GM03348 (cell line): Measurements from ENCODE around the gene OTOF.
A peak's percentile ranks its signal among the peaks of the same experiment; 100 is the strongest.

Experiments
- DNase-seq: peaks from one replicate; pipeline ENCODE4 v3.0.0; 2012; ENCODE audit warnings: low spot score

OTOF gene

DNA sequence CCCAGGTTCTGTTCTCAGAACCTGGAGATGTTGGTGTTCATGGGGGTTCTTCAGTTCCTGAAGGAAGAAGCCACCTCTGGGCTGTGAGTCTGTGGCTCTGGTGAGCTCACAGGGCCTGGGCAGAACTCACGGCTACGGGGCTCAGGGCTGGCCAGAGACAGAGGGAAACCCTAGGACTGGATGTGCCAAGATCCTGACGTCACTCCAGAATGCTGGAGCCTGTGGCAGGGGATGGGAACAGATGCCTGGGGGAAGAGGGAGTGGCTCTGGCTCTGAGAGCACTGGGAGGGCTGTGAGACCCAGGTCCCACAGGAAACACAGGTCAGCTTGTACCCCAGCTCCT lies at the start of gene OTOF:
OTOF (minus strand) TSS at position 214 of the 343 bp plus-strand sequence.
- DNase-seq: peak; percentile 87

DNA sequence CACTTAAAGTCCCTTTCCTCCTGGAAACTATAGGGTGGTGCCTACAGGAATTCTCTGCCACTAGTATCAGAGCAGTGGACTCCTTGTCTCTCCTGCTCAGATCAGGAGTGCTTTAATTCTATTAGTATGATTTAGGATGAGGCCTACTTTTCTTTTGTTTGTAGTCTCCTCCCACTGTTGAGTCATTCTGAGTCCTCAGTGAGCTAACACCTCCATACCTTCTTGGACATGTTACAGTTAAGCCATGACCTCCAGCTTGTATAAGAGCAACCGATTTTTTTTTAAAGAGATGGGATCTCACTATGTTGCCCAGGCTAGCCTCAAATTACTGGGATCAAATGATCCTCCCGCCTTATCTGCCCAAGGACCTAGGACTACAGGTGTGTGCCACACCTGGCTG lies 48.7 kb upstream of the OTOF start:
- DNase-seq: no peak

DNA sequence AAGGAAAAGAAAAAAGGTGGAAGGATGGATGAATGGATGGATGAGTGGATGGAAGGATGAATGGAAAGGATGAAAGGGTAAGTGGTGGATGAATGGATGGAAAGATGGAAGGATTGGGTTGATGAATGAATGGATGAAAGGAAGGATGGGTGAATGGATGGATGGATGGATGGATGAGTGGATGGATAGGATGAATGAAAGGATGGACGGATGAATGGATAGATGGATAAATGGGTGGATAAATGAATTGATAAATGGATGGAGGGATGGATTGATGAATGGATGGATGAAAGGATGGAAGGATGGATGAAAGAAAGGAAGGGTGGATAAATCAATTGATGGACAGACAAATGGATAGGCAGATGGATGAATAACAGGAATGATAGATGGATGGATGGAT lies 48.2 kb upstream of the OTOF start:
- DNase-seq: no peak

DNA sequence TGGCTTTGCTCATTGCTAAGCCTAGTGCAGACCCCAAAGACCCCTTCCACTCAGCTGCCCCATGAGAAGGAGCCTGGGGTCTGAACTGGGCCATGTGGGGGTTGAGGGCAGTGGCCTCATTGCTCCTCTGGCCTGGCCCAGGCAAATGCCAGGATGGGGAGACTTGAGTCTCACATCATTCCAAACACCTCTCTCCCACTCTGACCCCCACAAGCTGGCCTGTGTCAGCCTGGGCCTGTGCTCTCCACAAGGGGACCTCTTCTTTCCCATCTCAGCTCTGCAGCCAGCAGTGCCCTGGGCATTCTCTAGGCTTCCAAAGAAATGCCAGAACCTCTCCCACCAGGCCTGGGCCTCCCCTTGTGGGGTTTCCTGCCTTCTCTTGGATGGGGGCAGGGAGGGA lies 45.8 kb upstream of the OTOF start:
- DNase-seq: no peak

DNA sequence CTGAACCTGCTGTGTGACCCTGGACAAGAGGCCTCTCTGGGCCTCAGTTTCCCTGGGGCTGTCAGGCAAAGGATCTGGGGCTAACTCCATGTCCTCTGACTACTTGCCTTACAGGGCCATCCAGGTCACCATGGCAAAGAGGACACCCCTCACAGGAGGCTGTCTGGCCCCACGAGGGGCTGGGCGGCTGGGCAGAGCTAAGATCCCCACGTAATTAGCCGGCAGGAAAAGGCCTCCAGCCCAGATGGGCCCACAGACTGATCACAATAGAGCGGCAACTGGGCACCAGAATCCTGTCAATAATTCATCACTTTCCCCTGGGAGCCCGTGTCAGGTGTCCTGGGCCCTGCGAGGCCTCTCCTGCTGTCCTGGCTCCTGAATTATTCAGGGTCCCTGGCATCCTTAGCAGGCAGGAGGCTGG lies 44.8 kb upstream of the OTOF start:
- no peak for DNase-seq

DNA sequence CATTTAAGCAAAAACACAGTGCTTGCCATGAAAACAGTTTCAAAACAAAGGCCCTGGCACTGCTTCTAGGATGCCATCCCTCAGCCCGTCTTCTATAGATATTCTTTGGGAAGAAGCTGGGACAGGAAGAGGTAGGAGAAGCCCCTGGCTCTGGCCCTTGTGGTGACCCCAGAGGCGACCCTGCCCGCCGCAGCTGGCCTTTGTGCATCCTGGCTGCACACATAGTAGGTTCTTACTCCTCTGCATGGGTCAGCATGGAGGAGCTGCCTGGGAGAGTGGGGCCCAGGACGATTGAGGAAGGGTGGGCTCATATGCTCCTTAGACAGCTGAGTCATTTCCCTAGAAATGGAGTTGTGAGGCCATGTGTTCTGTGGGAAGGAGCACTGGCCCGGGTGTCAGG lies 44.4 kb upstream of the OTOF start:
- no peak for DNase-seq

DNA sequence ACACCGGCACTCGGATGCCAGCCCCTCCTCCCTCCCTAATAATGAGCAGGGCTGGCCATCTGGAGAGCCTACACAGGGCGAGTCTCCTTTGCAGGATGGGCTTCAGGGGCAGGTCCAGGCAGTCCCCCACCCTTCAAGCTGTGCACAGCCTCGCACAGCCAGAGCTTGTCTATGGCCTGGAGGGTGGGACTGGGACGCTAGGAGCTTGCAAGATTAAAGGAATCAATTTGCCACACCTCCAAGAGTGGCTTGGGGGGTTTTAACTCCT lies 43.9 kb upstream of the OTOF start:
- DNase-seq: no peak

DNA sequence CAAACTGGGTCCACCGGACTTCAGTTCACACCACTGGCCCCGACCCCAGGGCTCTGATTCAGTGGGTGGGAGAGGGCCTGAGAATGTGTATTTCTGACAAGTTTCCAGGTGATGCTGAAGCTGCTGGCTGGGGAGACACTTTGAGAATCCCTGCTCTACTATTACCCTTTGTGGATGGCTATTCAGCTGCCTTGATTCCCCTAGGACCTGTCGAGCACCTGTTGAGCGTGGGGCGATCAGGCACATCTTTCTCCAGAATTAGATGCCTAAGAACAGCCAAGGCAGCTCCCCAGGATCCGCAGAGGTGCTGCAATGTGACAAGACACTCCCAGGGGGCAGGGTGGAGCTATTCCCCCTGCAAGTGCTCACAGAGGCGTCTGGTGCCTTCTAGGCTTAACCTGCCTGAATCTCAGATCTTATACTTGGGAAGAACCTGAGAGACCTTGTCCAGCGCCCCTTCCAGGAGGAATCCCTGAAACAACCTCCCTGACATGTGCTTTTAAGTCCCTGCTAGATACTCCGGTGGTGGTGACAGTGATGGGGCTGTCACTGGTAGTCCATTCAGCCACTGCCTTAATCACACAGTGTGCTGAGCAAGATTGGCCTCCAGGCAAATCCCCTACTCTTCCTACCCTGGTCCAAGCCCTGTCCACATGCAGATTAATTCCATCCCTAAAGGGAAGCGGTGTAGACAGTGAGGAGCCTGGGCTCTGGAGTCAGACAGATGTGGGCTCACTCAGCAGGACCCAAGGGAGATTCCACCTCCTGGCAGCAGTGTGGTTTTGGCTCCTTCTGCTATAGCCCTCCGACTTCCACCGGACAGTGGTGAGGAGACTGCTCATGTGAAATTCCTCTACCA lies 43.4 kb upstream of the OTOF start:
- DNase-seq: peak; percentile 37

DNA sequence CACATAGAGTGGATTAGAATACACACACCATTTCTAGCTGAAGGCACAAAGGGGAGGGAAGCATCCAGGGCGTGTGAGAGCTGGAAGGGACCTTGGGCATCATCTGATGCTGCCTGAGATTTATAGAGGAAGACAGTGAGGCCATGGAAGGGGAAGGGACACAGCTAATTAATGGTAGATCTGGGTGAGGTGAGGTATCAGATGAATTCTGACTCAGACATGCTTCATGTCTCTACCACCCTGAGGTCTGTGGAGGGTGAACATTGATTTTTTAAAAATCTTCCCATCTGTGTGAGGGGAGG lies 42.2 kb upstream of the OTOF start:
- no peak for DNase-seq

DNA sequence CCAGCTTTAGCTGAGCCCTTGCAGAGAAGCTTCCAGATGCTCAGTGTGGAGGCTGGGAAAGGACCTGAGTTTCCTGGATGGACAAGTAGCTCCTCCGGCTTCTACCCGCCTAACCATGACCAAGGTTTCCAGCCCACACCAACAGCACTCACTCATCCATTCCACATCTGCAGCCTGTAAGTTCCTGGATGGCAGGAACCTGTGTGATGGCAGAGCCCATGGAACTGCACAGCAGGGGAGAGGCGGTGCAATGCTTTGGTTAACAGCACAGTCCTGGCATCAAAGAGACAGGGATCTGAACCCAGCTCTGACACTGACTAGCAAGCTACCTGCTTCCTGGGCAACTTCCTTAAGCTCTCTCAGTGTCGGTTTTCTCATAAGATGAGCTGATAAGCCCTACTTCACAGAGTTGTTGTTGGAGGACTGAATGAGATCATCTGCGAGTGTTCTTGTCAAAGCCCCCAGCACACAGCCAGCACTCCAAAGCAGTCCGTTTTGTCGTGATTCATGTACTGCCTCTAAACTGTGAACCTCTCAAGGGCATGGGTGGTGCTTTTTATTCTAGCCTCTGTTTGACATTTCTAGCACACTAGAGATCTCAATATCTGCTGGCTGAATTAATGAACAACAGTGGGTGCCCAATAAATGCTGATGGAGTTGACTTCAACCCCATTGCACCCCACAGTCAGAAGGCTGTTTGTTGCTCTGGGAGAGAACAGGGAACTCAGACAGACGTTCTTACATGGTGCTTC lies 41.6 kb upstream of the OTOF start:
- no peak for DNase-seq

DNA sequence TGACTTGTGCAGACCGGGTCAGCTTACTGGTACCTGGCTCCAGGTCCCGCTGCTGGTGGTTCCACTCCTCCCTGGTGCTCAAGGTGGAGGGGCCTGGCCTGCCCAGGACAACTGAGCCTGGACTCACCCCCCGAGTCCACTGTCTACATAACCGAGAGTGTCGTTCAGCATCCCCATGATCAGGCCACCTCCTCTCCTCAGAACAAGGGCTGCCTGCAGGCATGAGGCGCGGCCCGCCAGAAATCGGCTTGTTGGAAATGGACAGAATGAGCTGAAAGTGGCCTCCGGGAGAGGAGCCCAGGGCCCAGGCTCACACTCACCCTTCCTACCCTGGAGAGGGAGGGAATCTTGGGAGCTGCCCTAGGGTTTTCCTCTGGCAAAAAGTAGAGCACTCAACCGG lies 38.9 kb upstream of the OTOF start:
- DNase-seq: no peak

DNA sequence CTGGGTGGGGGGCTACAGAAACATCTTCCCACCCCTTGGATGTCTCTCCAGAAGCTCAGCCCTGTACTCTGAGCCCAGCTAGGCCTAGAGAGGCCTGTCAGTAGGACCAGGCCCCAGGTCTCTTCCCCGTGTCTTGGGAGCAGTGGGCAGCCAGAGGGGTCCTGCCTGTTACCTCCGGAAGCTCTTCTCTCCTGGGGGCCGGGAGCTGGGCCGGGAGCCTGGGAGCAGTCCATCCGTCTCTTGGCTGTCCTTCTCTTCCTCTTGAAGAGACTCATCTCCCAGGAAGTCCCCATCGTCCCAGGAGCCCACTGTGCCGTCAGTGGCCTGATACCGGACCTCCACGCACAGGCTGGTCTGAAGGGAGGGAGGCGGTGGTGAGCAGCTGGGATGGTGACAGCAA lies 38.3 kb upstream of the OTOF start:
- DNase-seq: no peak

DNA sequence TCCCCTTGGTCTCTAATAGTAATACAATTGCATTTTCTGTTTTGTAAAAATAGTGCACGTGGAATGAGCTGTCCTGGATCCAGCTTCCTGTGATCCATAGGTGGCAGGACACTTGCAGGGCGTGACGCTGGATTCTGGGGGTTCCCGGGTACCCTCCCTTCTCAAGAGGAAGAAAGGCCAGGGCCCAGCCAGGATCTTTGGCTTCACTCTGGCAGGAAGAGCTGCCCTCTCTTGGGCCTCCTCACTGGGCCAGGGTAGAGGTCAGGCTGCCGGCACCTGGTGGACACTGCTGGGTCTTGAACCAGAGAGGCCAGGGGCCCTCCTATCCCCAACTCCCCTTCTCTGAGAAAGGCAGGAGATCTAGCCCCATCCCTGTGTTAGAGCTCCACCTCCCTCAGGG lies 37.8 kb upstream of the OTOF start:
- no peak for DNase-seq

DNA sequence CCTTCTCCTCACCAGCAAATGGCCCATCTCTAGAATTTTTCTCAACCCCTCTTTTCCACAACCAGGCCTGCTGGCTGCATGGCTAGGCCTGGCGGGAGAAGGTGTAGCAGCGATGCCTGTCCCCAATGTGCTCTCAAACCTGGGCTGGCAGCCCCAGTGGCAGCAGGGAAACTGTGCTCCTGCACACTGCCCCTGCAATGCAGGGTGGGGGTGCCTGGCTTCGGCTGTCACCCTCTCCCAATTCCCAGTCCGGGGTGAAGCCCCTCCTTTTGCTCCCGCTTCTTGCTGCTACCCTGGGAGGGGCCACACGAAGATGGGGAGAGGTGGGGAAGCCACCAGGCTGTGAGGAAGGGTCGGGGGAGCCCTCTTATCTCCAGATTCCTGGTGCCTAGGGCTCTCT lies 36.1 kb upstream of the OTOF start:
- no peak for DNase-seq

DNA sequence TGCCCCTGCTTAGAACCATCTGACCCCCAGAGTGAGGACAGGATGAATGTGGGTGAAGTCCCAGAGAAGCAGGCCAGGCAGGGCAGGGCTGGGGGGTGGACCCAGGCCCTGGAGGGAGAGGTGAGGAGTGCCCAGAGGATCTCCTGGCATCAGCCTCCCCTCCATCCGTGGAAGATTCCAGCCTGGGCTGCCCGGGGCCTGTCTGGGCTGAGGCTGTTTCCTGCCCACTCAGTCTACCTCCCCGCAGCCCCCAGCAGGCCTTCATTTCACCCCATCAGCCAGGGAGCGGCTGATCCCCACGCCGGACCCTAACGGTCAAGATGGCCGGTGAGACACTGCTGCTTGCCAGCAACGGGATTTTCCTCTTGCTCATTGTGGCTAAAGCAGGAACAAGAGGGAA lies 35.3 kb upstream of the OTOF start:
- no peak for DNase-seq

DNA sequence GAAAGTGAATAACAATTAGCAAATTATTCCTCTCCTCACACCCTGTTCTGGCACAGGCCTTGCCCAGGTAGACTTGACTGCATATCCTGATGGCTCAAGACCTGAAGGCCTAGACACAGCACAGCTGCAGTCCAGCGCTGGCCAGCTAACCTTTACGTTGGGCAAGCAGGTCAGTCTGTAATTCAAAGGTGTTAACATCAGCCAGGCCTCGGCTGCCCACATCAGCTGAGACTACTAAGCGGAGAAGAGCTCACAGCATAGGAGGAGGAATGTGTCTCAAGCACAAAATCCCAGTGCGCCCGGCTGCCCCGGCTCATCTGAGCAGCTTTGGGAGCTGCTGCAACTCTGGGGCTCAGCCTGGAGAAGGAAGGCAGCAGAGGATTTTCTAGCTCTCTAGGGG lies 33.5 kb upstream of the OTOF start:
- DNase-seq: no peak

DNA sequence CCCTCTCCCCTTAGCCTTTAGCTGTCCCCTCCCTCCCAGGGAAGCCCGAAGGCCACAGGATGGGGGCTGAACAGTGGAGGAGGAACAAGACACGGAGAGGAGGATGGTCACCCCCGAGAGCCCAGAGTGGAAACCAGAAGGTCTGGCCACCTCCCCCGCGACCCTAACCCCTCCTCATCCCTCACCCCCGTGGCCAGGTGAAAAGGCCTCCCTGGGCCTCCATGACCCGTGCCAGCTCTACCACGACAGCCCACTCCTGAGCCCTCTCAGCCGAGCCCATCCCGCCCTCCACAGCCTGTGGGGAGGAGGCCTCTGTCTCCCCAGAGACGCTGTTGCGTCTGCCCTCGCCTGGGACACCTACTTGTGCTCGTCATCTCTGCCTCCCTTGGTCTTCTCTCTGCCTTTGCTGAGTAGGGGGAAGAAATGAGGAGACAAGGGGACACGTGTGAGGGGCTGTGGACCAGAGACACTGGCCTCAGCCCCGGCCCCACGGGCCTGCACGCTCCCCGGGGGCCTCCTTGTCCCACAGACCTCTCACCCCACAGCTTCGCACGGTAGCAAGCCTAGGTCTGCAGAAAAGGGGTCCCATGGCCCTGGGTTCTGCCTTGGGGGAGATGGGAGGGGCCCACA lies 32.5 kb upstream of the OTOF start:
- no peak for DNase-seq

DNA sequence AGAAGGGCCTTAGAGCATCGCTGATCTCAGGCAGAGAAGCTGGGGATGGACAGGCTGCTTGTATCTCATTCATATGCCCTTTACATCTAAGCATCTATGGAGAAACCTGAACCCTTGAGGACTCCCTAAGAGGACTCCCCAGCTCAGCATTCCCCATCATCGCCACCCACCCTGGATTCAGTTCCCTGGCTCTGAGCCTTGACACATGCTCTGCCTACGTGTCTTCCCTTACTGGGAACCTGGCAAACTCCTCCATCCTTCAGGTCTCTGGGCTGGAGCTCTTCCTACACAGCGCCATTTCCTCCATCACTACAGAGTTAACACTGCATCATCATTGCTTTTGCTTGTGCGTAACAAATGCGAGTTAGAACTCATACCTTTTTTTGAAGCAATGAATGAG lies 31.2 kb upstream of the OTOF start:
- no peak for DNase-seq

DNA sequence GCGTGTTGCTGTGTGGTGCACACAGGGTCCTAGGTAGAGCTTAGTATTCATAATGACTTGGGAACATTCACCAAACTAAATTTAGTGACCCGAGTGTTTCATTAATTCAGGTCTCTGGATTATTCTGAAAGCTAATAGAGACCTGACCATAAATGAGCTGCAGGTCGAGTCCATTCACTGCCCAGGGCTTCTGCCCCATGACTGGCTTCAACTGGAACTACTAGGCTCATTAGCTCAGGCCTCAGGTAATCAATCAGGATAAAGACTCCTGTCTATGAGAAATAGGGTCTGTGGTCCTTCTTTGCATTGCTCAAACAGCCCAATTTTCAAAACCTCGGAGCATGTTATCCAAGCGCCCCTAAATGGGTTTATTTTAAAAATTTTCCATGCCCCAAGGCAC lies 30.0 kb upstream of the OTOF start:
- DNase-seq: no peak

DNA sequence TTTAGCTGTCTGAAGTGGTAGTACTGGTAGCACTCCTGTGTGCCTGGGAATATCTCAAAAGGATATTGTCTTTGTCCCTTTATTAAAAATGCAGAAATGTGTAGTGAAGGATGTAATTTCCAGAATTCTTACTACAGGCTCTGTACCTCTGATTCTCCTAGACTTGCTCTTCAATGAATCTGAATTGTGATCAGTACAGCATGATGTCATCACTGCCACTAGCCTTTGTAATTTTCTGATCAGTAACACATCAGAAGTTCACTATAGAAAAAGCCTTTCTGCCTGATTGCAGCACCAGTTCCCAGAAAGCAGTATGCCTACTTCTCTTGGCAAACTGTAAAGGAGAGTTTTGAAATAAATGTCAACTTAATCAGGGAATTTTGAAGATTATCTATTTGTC lies 29.2 kb upstream of the OTOF start:
- DNase-seq: no peak

DNA sequence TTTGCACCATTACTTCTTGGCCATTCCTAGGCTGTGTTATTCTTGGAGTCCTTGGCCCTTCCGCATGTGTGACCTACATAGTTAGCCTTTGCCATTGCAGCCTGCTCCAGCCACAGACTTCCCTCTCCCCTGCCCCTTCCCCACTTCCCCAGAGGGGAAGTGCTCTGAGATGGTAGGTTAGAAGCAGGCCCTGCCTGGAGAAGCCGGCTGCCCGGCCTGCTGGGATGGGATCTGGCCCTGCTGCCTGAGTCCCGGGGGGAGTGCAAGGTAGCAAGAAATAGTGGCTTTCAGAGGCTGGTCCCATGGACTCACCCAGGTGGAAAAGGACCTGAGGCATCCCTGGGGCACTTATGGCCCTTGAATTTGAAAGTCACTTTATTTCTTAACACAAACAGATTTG lies 28.4 kb upstream of the OTOF start:
- no peak for DNase-seq

DNA sequence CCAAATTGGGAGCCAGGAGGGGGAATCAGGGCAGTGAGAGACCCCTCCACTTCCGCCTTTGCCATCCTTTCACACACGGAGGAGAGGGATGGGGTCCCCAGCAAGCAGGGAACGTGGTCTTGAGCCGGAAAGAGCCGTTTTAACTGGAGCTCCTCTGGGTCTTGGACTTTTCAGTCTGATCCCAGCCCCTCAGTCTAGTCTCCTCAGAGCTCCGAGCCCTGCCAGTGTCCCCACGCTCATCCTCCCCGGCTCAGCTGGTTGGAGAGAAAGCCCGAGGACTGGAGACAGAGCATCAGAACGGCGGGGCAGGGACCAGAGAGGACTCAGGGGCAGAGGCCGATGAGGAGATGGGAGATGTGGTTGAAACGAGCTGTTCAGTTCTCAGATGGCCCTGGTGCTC lies 26.1 kb upstream of the OTOF start:
- no peak for DNase-seq

DNA sequence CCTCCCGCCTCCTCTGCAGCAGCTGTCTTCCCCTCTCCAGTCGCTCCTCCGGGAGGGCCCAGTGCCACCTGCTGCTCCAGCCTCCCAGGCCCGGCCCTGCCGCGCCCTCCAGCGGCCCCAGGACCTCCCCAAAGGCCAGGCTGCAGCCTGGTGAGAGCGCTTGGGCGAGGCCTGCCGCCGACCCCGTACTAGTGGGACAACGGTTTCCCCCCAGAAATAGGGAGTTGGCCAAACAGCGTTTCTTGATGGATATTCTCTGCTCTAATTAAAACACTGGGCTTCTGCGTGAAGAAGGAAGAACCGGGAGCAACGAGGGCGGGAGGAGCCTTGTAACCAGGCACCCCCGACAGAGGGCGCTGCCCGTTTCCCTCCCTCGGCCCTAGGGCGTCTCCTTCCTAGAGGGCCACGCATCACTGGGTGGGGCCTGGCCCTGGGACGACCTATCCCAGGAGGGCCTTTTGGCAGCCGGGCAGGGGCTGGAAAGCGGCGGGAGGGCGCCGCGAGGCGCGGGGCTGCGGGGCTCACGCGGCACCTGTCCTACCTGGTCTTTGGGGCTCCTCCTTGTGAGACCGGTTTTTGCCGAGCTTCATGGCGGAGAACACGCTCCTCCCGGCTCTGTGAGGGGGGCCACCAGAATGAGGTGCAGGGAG lies 25.4 kb upstream of the OTOF start:
- DNase-seq: peak; percentile 85
